GDM1 (cell line): ENCODE measurements around the gene CTXND1.
A peak's percentile ranks its signal among the peaks of the same experiment; 100 is the strongest.
"Not testable (repeated sequence)": the region's sequence is repeated elsewhere in the genome, so short reads cannot be mapped to it uniquely, and the experiment has no call there.

Experiments
- DNase-seq: peaks from one replicate; lab custom pipeline; 2025; lab: John Stamatoyannopoulos, UW

Gene CTXND1

DNA sequence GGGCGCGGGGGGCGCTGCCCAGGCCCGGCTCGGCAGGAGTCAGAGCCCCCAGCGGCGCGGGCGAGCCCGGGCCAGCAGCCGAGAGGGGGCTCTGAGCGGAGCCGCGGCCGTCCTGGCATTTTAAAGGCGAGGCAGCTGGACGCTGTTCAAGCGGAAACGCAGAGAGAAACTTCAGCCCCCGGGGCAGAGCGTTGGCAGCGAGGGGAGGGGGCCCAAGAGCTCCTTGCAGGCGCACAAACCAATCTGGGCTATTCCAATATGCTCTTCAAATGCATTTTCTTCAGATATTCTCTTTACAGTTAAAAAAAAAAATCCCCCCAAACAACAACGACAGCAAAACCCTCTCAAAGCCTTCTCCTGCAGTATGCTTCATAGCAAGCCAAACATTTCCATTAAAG is at the start of gene CTXND1:
CTXND1 (minus strand) TSS at position 93 of the 398 bp plus-strand sequence. CDS start 50,264 bp downstream, outside the sequence.
- no peak for DNase-seq

DNA sequence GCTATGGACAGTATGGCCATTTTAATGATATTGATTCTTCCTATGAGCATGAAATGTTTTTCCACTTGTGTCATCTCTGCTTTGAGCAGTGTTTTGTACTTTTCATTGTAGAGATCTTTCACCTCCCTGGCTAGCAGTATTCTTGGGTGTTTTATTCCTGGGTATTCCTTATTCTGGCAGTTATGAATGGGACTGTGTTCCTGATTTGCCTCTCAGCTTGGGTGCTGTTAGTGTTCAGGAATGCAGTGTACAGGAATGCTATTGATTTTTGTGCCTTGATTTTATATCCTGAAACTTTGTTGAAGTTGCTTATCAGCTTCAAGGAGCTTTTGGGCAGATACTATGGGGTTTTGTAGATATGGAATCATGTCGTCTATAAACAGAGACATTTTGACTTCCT is 49.5 kb upstream of the CTXND1 start:
- no peak for DNase-seq

DNA sequence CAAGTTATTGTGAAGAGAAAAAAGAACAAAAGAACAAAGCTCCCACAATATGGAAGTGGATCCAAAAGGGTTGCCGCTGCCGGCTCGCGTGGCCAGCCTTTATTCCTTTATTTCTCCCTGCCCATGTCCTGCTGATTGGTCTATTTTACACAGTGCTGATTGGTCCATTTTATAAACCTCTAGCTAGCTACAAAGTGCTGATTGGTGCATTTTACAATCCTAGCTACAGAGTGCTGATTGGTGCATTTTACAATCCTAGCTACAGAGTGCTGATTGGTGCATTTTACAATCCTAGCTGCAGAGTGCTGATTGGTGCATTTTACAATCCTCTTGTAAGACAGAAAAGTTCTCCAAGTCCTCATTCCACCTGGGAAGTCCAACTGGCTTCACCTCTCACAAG is 43.8 kb upstream of the CTXND1 start:
- DNase-seq: not testable (repeated sequence)

DNA sequence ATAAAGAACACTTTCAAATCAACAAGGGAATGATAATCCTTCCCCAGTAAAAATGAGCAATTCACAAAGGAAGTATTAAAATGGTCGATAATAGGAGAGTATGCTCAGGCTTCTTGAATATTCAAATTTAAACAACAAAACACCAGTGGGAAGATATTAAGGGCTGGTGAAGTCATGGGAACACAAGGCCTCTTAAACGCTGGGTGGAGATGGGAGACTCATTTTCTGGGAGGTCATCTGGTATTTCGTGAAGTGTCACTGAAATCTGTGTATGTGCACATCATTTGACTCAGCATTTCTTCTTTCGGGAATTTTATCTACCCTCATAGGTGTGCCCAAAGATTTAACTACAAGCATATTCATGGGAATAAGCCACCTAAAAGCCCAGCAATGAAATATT is 40.1 kb upstream of the CTXND1 start:
- no peak for DNase-seq

DNA sequence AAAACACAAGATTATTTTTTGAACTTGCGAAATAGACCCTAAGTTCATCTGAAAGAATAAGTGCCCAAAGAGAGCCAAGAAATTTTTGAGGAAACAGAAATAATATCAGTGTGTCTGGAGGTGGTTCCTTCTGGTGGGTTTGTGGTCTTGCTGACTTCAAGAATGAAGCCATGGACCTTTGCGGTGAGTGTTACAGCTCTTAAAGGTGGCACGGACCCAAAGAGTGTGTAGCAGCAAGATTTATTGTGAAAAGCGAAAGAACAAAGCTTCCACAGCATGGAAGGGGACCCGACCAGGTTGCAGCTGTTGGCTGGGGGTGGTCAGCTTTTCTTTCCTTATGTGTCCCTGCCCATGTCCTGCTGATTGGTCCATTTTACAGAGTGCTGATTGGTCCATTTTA is 38.9 kb upstream of the CTXND1 start:
- peak; percentile 5 for DNase-seq

DNA sequence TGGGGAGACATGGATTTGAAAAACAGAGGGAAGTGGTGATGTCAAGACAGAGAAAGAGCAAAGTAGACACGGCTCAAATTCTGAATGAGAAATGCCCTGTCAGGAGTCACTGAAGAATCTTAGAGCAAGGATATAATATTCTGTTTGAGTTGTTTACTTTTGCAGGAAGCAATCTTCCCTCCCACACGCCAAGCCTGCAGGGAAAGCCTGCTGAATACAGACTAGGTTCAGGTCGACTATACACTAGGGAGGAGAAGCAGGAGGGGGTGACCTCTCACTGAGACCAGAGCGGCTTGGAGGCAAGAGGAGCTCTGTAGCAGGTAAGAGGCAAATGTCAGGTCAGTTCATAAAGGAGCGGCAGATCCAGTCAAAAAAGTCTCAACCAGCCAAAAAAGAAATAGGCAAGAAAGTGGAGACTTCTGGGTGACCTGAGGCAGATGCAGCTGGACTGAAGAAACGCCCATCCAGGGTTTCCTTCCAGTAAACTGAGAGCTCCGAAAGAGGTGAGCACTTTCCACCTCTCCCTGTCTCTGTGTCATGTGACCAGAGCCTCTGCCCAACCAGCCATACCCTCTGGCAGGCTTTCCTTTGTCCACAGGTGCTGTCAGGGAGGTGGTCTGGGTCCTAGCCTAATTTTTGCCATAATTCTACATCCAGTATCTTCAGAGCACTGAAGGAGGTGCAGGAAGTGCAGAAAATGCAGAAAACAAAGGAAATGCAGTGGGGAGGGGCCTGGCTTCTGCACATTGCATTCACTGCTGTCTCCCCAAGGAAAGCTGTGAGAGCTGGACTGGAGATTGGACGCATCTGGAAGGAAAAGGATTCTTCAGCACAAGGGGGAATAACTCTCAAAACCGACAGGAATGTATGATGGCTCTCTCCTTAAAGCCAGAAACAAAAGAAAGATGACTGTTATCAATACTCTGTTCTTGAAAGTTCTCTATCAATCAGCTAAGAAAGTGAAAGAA is 37.8 kb upstream of the CTXND1 start:
- DNase-seq: no peak

DNA sequence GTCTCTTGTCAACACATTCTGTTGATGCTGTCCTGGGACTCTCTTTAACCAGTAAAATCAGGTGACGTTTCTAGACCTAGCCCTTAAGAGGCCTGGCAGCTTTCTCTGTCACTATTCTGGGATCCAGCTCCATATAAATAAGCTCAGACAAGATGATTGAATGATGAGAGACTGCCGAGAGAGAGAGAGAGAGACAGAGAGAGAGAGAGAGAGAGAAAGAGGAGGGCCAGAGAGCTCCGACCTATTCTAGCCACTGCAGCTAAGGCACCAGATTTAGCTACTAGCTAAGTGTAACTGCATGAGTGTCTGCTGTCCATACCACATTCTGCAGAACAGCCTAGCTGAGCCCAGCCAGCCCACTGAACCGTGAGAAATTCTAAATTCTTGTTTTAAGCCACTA is 36.1 kb upstream of the CTXND1 start:
- DNase-seq: no peak

DNA sequence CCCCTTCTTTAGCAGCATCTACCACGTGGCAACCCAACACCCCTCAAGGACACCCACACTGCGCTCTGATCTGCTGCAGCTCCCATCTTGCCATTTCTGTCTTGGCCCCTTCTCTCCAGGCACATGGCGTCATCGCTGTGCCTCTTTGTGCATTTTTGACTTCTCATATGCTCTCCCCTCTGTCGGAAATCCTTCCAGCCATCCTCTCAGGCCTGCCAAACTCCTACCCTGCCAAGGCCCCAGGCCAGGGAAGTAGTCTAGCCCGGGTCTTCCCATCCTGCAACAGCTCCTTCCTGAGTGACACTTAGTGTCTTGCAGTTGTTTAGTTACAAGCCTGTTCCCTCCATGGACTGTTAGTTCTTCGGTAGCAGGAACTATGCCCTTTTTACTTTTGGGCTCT is 34.0 kb upstream of the CTXND1 start:
- no peak for DNase-seq

DNA sequence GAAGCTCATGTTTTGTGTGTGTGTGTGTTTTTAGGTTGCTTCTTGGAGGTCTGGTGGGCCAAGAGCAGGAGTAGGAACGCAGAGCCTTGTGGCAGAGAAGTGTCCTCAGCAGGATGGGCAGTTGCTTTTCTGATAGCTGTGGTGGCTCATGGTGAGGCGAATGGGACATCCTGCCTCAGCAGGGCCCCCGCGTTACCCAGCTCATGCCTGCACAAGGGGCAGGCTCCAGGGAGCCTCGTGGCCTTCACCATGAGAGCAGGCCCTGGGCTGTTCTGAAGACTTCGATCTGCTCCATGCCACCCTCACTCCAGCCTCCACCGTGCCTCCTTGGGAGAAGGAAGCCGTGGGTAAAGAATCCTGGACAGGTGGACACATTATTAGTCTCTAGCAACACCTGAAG is 33.4 kb upstream of the CTXND1 start:
- DNase-seq: no peak

DNA sequence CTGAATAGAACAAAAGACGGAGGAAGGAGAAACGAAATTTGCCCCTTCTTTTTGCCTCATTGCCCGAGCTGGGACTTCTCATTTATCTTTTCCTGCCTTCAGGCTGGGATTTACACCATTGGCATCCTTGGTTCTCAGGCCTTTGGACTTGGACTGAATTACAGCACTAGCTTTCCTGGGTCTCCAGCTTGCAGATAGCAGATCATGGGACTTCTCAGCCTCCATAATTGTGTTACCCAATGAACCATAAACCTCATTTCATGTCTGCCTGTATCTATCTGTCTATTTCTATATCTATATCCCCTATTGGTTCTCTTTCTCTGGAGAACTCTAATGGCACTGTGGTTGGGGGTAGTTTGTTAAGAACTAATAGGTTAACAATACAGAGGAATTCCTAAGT is 31.5 kb upstream of the CTXND1 start:
- DNase-seq: no peak

DNA sequence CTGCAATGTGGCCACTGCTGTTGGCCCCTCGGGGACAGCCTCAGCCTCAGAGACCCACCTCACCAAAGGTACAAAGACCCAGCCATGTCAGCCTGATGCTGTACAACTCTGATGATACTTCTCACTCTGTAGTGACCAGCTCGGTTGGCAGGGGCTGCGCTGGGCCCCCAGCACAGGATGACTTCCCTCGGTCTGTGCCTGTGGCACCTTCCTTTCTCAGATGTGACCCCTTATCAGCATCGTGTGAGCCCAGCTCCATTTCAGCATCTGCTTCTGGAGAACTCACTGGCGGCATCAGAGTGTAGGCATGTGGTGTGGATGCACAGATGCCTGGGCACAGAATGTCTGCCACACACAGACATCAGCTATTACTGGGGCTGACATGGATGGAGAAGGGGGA is 25.1 kb upstream of the CTXND1 start:
- no peak for DNase-seq

DNA sequence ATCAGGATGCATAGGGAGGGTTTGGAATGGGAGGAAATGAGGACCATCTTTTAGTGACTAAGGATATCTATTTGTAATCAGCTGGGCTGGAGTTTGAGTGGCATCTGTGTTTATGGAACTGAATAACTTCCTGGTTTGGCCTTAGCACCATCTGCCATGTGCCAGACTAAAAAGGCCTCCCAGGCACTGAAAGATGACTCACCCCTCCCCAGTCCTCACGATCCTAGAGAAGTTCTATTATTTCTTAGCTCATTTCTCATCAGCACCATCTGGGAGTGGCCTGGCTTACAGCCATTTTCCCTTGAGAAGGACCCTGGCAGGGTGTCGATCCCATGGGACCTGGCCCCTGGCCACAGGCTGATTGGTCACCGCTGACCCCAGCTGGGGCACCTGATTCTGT is 23.9 kb upstream of the CTXND1 start:
- no peak for DNase-seq

DNA sequence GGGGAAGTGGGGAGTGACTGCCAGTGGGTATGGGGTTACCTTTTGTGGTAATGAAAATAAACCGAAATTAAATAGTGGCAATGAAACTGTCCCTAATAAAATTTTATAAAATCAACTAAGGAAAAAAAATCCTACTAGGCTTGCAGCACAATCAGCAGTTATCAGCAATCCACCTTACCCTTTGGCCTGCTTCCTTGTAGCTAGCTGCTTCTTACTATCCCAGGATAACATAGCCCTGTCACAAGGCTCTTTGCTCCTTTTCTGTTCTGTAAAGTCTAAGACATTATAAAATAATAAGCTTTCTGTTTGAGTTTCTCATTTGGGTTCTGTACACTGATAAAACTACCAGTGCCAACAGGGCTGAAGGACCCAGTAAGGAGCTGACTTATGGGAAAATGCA is 23.0 kb upstream of the CTXND1 start:
- DNase-seq: no peak

DNA sequence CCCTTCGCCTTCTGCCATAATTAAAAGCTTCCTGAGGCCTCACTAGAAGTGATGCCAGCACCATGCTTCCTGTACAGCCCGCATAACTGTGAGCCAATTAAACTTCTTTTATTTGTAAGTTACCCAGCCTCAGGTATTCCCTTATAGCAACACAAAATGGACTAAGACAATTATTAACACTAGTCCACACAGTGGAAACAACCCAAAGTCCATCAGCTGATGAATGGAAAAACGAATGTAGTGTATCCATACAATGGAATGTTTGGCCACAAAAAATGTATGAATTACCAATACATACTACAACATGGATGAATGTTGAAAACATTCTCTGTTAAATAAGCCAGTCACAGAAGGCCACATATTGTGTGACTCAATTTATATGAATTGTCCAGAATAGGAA is 22.5 kb upstream of the CTXND1 start:
- no peak for DNase-seq

DNA sequence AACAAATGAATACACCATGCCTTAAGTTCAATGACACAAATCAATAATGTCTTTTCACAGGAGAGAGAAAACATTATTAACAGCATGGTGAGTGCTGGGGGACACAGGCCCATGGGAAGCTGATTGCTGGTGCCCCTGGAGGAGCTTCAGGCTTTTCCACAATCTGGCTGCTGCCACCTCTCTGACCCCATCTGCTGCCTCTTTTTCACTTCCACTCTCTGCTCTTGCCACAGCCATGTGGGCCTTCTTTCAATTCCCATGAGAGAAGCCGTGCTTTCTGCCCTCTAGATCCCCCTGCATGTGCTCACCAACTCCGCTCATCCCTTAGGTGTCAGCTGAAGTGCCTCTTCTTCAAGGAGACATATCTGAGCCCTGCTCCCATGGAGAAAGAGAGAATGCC is 21.0 kb upstream of the CTXND1 start:
- DNase-seq: no peak

DNA sequence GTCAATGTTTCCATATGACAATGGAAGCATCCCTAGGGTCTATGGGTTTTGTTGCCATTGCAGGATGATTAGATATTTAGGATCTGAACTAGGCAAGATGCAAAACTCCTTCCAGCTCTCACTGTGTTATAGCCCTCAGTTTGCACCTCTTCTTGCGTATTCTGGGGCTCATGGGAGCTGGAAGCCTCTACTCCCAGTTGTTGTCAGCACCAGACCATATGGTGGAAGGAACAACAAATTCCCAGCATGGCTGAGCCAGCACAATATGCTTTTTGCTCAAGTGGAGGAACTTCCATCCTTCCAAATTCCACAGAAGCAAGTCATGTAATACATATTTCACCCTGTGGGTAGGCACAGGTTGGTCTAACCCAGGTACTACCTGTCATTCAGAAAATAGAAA is 18.5 kb upstream of the CTXND1 start:
- DNase-seq: no peak

DNA sequence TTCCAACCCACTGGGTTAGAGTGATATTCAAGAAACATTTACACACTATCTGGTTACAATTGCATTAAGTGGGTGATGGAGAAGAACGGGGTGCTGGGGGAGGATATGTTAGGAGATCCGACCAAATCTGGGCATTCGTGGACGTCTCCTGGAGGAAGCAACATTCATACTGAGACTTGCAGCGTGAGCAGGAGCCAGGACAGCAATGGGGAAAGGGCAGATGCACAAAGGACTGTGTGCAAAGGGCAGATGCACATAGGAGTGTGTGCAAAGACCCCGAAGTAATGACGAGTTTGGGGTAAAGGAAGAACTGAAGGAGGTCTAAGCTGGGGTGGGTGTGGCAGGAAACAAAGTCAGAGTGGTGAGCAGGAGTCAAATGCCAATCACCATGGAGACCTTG is 16.1 kb upstream of the CTXND1 start:
- no peak for DNase-seq

DNA sequence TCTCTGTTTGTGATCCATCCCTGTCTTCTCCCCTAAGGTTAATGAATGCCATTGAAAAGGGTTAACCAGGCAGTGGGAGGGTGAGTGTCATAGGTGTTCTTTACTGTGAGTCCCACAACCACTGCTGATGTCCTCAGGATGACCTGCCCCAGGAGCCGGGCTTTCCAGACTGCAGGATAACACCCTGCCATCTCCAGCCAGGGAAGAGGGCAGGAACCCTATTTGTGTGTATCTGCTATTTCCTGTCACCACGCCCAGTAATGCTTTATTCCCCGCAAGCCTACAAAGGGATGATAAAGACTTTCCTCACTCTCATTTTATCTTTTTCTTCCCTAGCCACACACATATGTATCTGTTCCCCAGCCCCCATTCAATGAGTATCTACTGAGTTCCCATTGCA is 15.6 kb upstream of the CTXND1 start:
- no peak for DNase-seq

DNA sequence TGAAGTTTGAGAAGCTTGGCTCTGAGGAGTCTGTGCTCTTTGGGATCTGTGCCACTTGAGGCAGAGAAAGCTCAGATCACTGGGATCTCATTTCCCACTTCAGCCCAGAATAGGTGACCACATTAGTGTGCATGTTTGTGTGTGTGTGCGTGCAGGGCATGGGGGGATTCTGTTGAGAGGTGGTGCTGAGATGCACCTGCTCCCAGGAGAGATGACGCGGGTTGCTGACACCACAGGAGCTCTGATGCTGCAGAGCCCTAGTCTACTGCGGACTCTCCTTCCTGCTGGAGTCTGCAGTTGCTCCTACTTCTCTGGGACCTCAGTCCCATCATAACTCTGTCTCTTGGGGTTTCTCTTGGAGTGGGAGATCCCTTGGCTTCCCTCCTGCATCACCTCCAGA is 14.7 kb upstream of the CTXND1 start:
- DNase-seq: no peak

DNA sequence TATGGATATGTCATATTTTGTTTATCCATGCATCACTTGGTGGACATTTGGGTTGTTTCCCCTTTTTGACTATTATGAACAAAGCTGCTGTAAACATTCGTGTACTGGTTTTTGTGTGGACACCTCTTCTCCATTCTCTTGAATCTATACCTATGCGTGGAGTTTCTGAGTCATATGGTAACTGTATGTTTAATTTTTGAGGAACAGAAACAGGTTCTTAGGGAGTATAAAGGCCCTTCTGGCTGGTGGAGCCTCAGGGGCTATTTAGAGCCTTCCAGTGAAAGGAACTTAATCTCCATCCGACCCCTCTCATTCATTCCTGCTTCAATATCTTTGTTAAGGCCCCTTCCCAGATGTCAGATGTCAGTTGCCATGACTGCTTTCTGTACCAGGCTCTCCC is 14.1 kb upstream of the CTXND1 start:
- DNase-seq: no peak

DNA sequence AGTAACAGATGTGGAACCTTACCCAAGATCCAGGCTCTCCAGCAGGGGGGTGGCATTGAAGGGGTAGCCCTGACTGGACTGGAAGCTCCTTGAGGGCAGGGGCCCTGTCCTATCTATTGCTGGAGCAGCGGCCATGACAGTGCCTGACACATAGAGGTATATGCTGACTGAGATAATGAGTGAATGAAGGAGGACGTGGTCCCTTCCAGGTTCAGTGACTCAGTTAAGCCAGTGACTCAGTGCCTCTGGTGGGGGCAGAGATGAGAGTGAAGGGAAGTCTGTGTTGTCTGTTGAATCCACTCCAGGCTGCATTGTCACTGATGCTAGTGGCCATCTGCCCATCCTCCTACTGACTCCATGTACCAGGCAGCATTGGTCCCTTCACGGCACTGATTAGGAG is 13.0 kb upstream of the CTXND1 start:
- no peak for DNase-seq

DNA sequence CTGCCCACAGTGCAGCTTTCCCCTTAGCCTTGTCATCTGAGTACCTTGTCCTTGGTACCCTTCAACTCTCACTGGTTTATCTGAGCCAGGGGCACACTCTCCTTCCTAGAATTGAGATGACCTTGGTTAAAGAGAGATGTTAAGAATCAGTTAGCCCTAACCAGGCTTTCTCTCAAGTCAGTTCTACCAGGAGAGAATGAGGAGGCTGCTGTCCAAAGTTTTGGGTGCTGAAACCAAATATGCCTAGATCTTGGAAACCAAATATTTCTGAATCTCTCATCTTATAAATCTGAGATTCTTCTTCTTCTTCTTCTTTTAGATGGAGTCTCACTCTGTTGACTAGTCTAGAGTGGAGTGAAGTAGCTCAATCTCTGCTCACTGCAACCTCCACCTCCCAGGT is 12.0 kb upstream of the CTXND1 start:
- DNase-seq: no peak

DNA sequence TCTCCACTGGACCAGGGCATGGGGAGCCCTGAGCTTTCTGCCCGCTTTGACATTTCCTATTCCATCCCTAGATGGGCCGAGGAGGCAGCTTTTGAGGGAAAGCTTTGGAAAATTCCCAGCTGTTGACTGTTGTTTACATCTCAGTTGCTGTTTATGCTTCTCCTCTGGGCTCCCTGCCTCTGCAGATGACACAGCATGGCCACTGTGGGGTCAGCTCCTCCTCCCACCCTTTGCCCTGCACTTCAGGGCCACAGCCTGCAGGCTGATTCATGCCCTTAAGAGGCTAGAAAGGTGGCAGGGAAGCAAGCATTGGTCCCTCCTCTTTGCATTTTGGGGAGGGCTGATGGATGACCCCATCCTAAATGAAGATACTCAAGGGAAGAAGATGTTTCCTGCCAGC is 8.5 kb upstream of the CTXND1 start:
- DNase-seq: no peak

DNA sequence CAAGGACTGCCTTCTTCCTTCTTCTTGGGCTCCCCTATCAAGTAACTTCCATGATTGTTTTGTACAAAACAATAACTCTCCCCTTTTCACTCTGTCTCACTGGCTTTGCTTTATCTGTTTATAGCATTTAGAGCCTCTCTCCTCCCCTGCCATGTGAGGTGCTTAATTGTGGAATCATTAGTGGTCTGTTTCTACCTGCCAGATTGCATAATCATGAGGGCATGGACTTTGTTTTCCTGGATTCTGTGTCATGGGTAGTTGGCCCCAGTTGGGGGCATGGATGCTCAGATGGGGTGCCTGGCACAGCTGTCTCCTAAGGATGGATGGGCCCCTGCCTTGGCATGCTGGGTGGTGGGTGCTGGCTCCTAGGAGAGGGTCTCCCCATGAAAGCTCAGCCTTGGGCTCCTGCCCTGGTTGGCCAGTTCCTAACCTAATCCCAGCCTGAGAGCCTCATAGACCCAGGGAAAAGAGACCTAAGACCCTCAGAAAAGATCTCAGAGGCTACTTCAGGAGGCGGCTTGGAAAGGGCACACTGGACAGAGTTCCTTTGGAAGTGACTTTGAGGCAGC is 8.0 kb upstream of the CTXND1 start:
- DNase-seq: no peak
